Suprapubic skin (tissue), 4 donors: Measurements from ENCODE around the gene TMEM91.

Source experiments
- CTCF ChIP-seq, 2 donors: fragments of 200-600 bp in 1 of 2; fragments of 450-650 bp in 1 of 2; sonication (generic) in 1 of 2; IDR thresholded peaks; one replicate each; pipeline ENCODE4 v1.5.1; 2016 to 2019; ENCODE audit warnings: antibody characterized with exemption in 2 of 2, mild to moderate bottlenecking in 1 of 2, moderate library complexity in 1 of 2
- EP300 ChIP-seq: sonication (generic); formaldehyde crosslinking; IDR thresholded peaks from one replicate; pipeline ENCODE4 v1.6.1; 2017; ENCODE audit warnings: antibody characterized with exemption
- POLR2A ChIP-seq, 2 donors: fragments of 450-650 bp; IDR thresholded peaks; one replicate each; pipeline ENCODE4 v1.6.1; 2017; ENCODE audit warnings: antibody characterized with exemption in 2 of 2, mild to moderate bottlenecking in 2 of 2, moderate library complexity in 2 of 2
- POLR2AphosphoS5 ChIP-seq, 3 donors: sonication (generic); formaldehyde crosslinking; IDR thresholded peaks; one replicate each; pipeline ENCODE4 v1.6.1; 2017; ENCODE audit warnings: antibody characterized with exemption in 3 of 3

- no peak for TF ChIP-seq CTCF (IDR thresholded peaks at IDR 0.05)
- TF ChIP-seq EP300: no peak
- no peak for TF ChIP-seq POLR2AphosphoS5 (IDR thresholded peaks at IDR 0.05)
- no peak for TF ChIP-seq POLR2A (IDR thresholded peaks at IDR 0.05)
Observed at GRCh38 chr19:41402010-41402409, 25.7 kb downstream of the TMEM91 start.
